Measurements from ENCODE around the gene DKC1.

Gene DKC1

DNA sequence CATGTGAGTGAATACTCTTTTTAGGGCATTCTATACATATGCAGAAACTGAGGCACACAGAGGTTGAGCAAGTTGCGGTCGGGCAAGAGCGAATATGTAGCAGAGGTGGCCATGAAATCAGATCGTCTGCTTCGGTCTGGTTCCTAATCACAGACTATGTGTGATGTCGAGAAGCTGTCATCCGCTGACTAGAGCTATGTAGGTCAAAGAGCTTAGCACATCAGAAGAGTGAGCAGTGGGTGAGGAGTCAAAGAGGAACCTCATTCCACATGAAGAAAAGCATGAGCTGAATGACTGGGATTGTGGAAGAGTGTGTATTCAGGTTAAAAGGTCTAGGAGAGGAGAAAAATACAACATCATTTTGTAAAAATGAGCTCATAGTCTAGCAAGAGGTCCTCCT is 30.8 kb upstream of the DKC1 start:
- Histone ChIP-seq H3K79me2 (ENCODE audit: control insufficient read depth, low read length) (no peaks in the 10 kb centered on the region), H3K36me3 (ENCODE audit: control insufficient read depth, low read length) (no peaks in the 10 kb centered on the region), H4K20me1 (ENCODE audit: control insufficient read depth, insufficient read depth, low read depth, low read length) (no peaks in the 10 kb centered on the region), H3K4me1 (ENCODE audit: control insufficient read depth, low read length) (peaks cover 29% of the 10 kb centered on the region), H3K9me3 (ENCODE audit: control insufficient read depth, insufficient read depth, low read length) (no peaks in the 10 kb centered on the region), H3K27ac (ENCODE audit: low read depth, low read length) (no peak overlapping the region), H3K4me3 (ENCODE audit: low read length) (no peak overlapping the region), H3F3A (ENCODE audit: control insufficient read depth, insufficient read depth) (no peaks in the 10 kb centered on the region), H3K9me2 (replicated peaks; ENCODE audit: control insufficient read depth, low read length) (no peaks in the 10 kb centered on the region), H3K4me2 (ENCODE audit: low read length) (no peak overlapping the region), H3K27me3 (ENCODE audit: control insufficient read depth, low read length) (no peaks in the 10 kb centered on the region)
- TF ChIP-seq, protein P1, sequence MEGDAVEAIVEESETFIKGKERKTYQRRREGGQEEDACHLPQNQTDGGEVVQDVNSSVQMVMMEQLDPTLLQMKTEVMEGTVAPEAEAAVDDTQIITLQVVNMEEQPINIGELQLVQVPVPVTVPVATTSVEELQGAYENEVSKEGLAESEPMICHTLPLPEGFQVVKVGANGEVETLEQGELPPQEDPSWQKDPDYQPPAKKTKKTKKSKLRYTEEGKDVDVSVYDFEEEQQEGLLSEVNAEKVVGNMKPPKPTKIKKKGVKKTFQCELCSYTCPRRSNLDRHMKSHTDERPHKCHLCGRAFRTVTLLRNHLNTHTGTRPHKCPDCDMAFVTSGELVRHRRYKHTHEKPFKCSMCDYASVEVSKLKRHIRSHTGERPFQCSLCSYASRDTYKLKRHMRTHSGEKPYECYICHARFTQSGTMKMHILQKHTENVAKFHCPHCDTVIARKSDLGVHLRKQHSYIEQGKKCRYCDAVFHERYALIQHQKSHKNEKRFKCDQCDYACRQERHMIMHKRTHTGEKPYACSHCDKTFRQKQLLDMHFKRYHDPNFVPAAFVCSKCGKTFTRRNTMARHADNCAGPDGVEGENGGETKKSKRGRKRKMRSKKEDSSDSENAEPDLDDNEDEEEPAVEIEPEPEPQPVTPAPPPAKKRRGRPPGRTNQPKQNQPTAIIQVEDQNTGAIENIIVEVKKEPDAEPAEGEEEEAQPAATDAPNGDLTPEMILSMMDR (IDR thresholded peaks at IDR 0.05; ENCODE audit: low read depth, low read length, poor library complexity, severe bottlenecking): no peak
- no peak for TF ChIP-seq EZH2phosphoT487 (IDR thresholded peaks at IDR 0.05; ENCODE audit: borderline replicate concordance, low read length)

DNA sequence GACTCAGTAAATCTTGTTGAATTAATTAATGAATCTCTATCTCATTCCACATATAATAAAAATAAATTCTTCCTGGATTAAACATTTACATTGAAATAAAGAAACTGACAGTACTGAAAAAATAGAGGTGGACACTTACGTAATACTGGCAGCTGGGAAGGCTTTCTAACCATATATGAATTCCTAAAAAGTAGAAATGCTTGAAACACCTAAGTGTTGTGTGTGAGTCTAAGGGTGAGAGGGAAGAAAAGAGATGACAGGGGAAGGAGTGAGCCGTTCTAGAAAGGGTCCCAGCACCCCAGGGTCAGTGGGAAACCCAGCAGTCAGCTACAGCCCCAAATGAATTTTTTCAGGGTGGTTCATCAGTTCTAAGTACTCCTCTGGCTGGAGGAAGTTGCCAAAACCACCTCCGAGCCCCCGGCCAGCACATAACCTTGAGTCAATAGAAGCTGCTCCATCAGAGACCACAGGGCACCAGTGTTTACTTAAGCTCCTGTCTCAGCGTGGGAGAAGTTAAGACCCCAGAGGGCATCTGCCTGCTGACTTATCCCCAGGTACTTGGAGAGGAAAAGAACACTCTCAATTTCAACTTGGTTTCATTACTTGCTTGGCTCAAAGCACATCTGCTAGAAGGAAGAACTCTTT is 30.1 kb upstream of the DKC1 start:
- no peaks in the 10 kb centered on the region for H4K20me1 ChIP-seq (ENCODE audit: control insufficient read depth, insufficient read depth, low read depth, low read length)
- H3K27ac ChIP-seq (ENCODE audit: low read depth, low read length): no peak overlapping the region
- TF ChIP-seq, protein P1 (IDR thresholded peaks at IDR 0.05; ENCODE audit: low read depth, low read length, poor library complexity, severe bottlenecking): no peak
- H3K9me2 ChIP-seq (replicated peaks; ENCODE audit: control insufficient read depth, low read length): no peaks in the 10 kb centered on the region
- peaks cover 29% of the 10 kb centered on the region for H3K4me1 ChIP-seq (ENCODE audit: control insufficient read depth, low read length)
- H3K27me3 ChIP-seq (ENCODE audit: control insufficient read depth, low read length): no peaks in the 10 kb centered on the region
- H3K4me2 ChIP-seq (ENCODE audit: low read length): no peak overlapping the region
- no peaks in the 10 kb centered on the region for H3F3A ChIP-seq (ENCODE audit: control insufficient read depth, insufficient read depth)
- H3K36me3 ChIP-seq (ENCODE audit: control insufficient read depth, low read length): no peaks in the 10 kb centered on the region
- H3K9me3 ChIP-seq (ENCODE audit: control insufficient read depth, insufficient read depth, low read length): no peaks in the 10 kb centered on the region
- no peak overlapping the region for H3K4me3 ChIP-seq (ENCODE audit: low read length)
- no peaks in the 10 kb centered on the region for H3K79me2 ChIP-seq (ENCODE audit: control insufficient read depth, low read length)

DNA sequence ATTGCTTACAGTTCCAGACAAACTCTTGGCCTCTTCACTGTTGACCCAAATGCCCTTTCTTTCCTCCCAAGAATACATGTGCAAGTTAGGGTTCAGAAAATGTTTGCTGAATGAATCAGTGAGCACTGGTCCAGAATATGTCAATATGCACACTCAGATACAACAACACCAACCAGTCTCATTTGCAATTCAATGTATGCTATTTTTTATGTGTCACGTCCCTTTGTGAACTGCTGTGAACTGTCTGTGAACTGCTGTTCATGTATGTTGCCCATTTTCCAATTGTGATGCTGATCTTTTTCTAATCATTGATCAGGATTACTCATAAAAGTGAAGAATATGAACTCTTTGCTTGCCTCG is 29.6 kb upstream of the DKC1 start:
- H3K27ac ChIP-seq (ENCODE audit: low read depth, low read length): no peak overlapping the region
- H3K4me3 ChIP-seq (ENCODE audit: low read length): no peak overlapping the region
- H3K27me3 ChIP-seq (ENCODE audit: control insufficient read depth, low read length): no peaks in the 10 kb centered on the region
- H3F3A ChIP-seq (ENCODE audit: control insufficient read depth, insufficient read depth): no peaks in the 10 kb centered on the region
- H3K4me1 ChIP-seq (ENCODE audit: control insufficient read depth, low read length): peaks cover 29% of the 10 kb centered on the region
- no peaks in the 10 kb centered on the region for H3K9me3 ChIP-seq (ENCODE audit: control insufficient read depth, insufficient read depth, low read length)
- H3K36me3 ChIP-seq (ENCODE audit: control insufficient read depth, low read length): no peaks in the 10 kb centered on the region
- no peaks in the 10 kb centered on the region for H4K20me1 ChIP-seq (ENCODE audit: control insufficient read depth, insufficient read depth, low read depth, low read length)
- H3K4me2 ChIP-seq (ENCODE audit: low read length): no peak overlapping the region
- TF ChIP-seq, protein P1 (IDR thresholded peaks at IDR 0.05; ENCODE audit: low read depth, low read length, poor library complexity, severe bottlenecking): no peak
- H3K79me2 ChIP-seq (ENCODE audit: control insufficient read depth, low read length): no peaks in the 10 kb centered on the region
- H3K9me2 ChIP-seq (replicated peaks; ENCODE audit: control insufficient read depth, low read length): no peaks in the 10 kb centered on the region
